Tibial nerve (tissue), 3 donors: Measurements from ENCODE around the gene SHC1.

Source experiments
- POLR2A ChIP-seq, 2 donors: fragments of 450-650 bp; IDR thresholded peaks; one replicate each; pipeline ENCODE4 v1.6.1; 2017; ENCODE audit warnings: antibody characterized with exemption in 2 of 2, mild to moderate bottlenecking in 2 of 2, moderate library complexity in 2 of 2
- TF ChIP-seq, protein P1 (sequence below), 5 experiments: fragments of 200-600 bp in 3 of 5; fragments of 450-650 bp in 2 of 5; sonication (generic) in 3 of 5; IDR thresholded peaks; one replicate each; pipeline ENCODE4 v1.5.1; 2016 to 2019; ENCODE audit warnings: antibody characterized with exemption in 5 of 5, mild to moderate bottlenecking in 3 of 5, moderate library complexity in 2 of 5

DNA sequence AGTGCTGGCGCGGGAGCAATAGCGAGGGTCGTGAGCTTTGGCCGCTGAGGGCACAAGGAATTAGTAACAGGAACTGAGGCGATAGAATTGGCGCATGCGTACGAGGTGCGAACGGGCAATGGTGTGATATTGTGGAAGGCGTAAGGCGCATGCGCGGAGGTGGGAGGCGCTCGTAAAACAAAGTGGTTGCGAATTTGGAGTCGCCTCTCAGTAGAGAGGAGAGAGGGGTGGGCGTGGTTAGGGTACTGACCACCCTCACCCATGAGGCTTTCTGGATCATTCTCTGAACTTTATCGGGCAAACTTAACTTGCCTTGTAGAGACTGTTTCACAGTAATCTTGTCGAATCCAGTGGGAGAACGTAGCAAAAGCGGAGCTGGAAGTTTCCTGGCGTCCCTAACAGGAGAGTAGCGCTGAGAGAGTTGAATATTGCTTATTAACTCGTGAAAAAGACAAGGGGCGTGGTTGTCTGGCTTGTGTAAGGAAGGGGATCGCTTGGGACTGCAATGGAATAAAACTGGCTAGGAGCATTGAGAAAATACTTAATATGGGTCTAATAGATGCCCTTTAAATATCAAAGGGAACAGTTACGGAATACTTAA lies 4.4 kb upstream of the SHC1 start:
- TF ChIP-seq, protein P1, sequence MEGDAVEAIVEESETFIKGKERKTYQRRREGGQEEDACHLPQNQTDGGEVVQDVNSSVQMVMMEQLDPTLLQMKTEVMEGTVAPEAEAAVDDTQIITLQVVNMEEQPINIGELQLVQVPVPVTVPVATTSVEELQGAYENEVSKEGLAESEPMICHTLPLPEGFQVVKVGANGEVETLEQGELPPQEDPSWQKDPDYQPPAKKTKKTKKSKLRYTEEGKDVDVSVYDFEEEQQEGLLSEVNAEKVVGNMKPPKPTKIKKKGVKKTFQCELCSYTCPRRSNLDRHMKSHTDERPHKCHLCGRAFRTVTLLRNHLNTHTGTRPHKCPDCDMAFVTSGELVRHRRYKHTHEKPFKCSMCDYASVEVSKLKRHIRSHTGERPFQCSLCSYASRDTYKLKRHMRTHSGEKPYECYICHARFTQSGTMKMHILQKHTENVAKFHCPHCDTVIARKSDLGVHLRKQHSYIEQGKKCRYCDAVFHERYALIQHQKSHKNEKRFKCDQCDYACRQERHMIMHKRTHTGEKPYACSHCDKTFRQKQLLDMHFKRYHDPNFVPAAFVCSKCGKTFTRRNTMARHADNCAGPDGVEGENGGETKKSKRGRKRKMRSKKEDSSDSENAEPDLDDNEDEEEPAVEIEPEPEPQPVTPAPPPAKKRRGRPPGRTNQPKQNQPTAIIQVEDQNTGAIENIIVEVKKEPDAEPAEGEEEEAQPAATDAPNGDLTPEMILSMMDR (IDR thresholded peaks at IDR 0.05), result peak in 1 of 5 experiments; percentile 33
- TF ChIP-seq POLR2A (IDR thresholded peaks at IDR 0.05), result peak; percentile 35 to 86
